ENCODE data around the gene LY6G5B. TPM values are rescaled to one million over a fixed set of nuclear protein-coding genes. Genes with fewer than 3 reads are reported as not detected.

The LY6G5B gene
- total and polyA plus RNA-seq, 2 of the 4 experiments (the other 2 are of a cell fraction) = 2.2 to 13.6 TPM

GRCh38 chr6:31690231-31691077 lies 20.7 kb downstream of the LY6G5B start:
- Histone ChIP-seq H3K56ac (ENCODE audit: extremely low read depth, insufficient read depth, low read length) (no peak overlapping the region), H3K27me3 (ENCODE audit: control insufficient read depth, insufficient read depth, low read length) (no peaks in the 10 kb centered on the region), H2AK9ac (replicated peaks; ENCODE audit: low read depth, low read length, poor library complexity) (no peak overlapping the region), H4K8ac (ENCODE audit: low read depth in 2 of 2, low read length in 2 of 2) (no peak overlapping the region), H2AFZ (replicated peaks; ENCODE audit: low read length, poor library complexity) (no peak overlapping the region), H3K4me1 (ENCODE audit: control insufficient read depth, insufficient read depth, low read length) (no peaks in the 10 kb centered on the region), H3K9me3 (ENCODE audit: control insufficient read depth, insufficient read depth, low read length) (no peaks in the 10 kb centered on the region), H2BK5ac (ENCODE audit: low read depth, low read length, poor library complexity, severe bottlenecking) (no peak overlapping the region), H2AK5ac (ENCODE audit: low read depth, low read length) (no peak overlapping the region), H3K36me3 (ENCODE audit: control insufficient read depth, insufficient read depth, low read length) (peaks cover 78% of the 10 kb centered on the region), H3K27ac (ENCODE audit: insufficient read depth, low read length) (no peak overlapping the region), H2BK120ac (ENCODE audit: low read depth, low read length) (no peak overlapping the region), H3K23ac (ENCODE audit: low read depth, low read length) (no peak overlapping the region), H3K18ac (ENCODE audit: low read depth, low read length) (no peak overlapping the region), H3K4me3 (ENCODE audit: insufficient read depth, low read depth, low read length) (no peak overlapping the region), H3K4ac (ENCODE audit: low read depth, low read length) (no peak overlapping the region), H3K79me1 (ENCODE audit: low read depth in 1 of 2, low read length in 2 of 2) (peaks cover 4 to 6% of the 10 kb centered on the region in 2 experiments; a peak in 2 of 4 replicates), H3K14ac (replicated peaks; ENCODE audit: low read depth, low read length) (no peak overlapping the region), H3K4me2 (ENCODE audit: low read depth, low read length) (no peak overlapping the region), H3K9ac (ENCODE audit: low read depth, low read length) (no peak overlapping the region), H4K5ac (ENCODE audit: low read depth, low read length) (no peak overlapping the region), H2BK15ac (ENCODE audit: low read depth, low read length) (no peak overlapping the region), H4K91ac (ENCODE audit: insufficient read depth, low read depth, low read length) (no peak overlapping the region), H3K9me1 (ENCODE audit: insufficient read depth, low read length) (no peaks in the 10 kb centered on the region), H2BK20ac (ENCODE audit: low read depth, low read length) (no peak overlapping the region), H4K20me1 (ENCODE audit: insufficient read depth, low read length) (no peaks in the 10 kb centered on the region)
- no CpG with 5 or more reads among the region's 10 CpGs for WGBS, 2 experiments (ENCODE audit: extremely low coverage in 2 of 2, insufficient read length in 1 of 2)
- dilution Hi-C loops (cut with HindIII; ENCODE audit: low sequenced_read_pairs, unreplicated experiment) (no loop called here), intact Hi-C loops (cut with micrococcal nuclease) (no loop called here), in situ Hi-C loops (cut with MboI; ENCODE audit: low sequenced_read_pairs) (no loop called here)
- BruUV-seq (replicated peaks) = no TSS peak
- TF ChIP-seq CEBPB (IDR thresholded peaks at IDR 0.05; ENCODE audit: low read depth, low read length) (no peak), CHD1 (IDR thresholded peaks at IDR 0.05; ENCODE audit: low read depth, low read length) (no peak), MXI1 (IDR thresholded peaks at IDR 0.05; ENCODE audit: borderline replicate concordance, low read depth, low read length) (no peak), NFE2L2 (IDR thresholded peaks at IDR 0.05; ENCODE audit: low read depth, low read length) (no peak), FOS (IDR thresholded peaks at IDR 0.05; ENCODE audit: low read depth, low read length) (no peak), CTCF (conservative IDR thresholded peaks at IDR 0.05; ENCODE audit: low read depth, low read length) (no peak), BHLHE40 (IDR thresholded peaks at IDR 0.05; ENCODE audit: low read depth, low read length) (no peak), ELK1 (IDR thresholded peaks at IDR 0.05; ENCODE audit: borderline replicate concordance, low read depth, low read length) (no peak), RCOR1 (IDR thresholded peaks at IDR 0.05; ENCODE audit: insufficient replicate concordance, low read length) (no peak), POLR2A (IDR thresholded peaks at IDR 0.05; ENCODE audit: low read depth, low read length) (no peak), RFX5 (IDR thresholded peaks at IDR 0.05; ENCODE audit: low read depth, low read length) (no peak)
- DNase-seq (no peak), ATAC-seq (ENCODE audit: low read depth) (no peak)
- ChIA-PET CTCF (interaction anchor here (0.8 kb wide), 1 partner anchor 12 kb away, joined by 3 read pairs; no protein-coding TSS in a partner anchor), POLR2A (ENCODE audit: unreplicated experiment) (no interaction called here)

Measured in IMR-90 (cell line).